Upper lobe of left lung (tissue), 6 donors: ENCODE results near the gene LRP1-AS. TPM values are rescaled to one million over a fixed set of nuclear protein-coding genes. Genes with fewer than 3 reads are reported as not detected.
A peak's percentile ranks its signal among the peaks of the same experiment; 100 is the strongest.

ENCODE experiments used
- ATAC-seq, 2 donors: fragments of 200-7000 bp; cut with Tn5 transposase; one replicate each; pipeline ENCODE4 v1.9.1; 2022; ENCODE audit warnings: mild to moderate bottlenecking in 2 of 2, moderate library complexity in 2 of 2; ENCODE audit not compliant: low FRiP score in 2 of 2
- DNase-seq, 2 donors: peaks; one replicate each; pipeline ENCODE4 v3.0.0-alpha.2; 2019 to 2020
- H3K27ac ChIP-seq, 4 donors: fragments of 200-600 bp; sonication (generic); one replicate each; pipeline ENCODE4 v1.5.1; 2016 to 2019
- H3K27me3 ChIP-seq, 4 donors: fragments of 200-600 bp; sonication (generic); one replicate each; pipeline ENCODE4 v1.5.1; 2017 to 2019
- H3K36me3 ChIP-seq, 4 donors: fragments of 200-600 bp; sonication (generic); one replicate each; pipeline ENCODE4 v1.5.1; 2016 to 2019
- H3K4me1 ChIP-seq, 4 donors: fragments of 200-600 bp; sonication (generic); one replicate each; pipeline ENCODE4 v1.5.1; 2018 to 2019
- H3K4me3 ChIP-seq, 4 donors: fragments of 200-600 bp; sonication (generic); one replicate each; pipeline ENCODE4 v1.5.1; 2017 to 2019; ENCODE audit warnings: mild to moderate bottlenecking in 2 of 4, moderate library complexity in 1 of 4
- H3K9me3 ChIP-seq, 4 donors: fragments of 200-600 bp; sonication (generic); one replicate each; pipeline ENCODE4 v1.5.1; 2018 to 2019
- CTCF ChIP-seq, 6 experiments: fragments of 450-650 bp in 4 of 6; fragments of 200-600 bp in 2 of 6; sonication (generic) in 2 of 6; IDR thresholded peaks; one replicate each; pipeline ENCODE4 v1.5.1; 2016 to 2019; ENCODE audit warnings: antibody characterized with exemption in 6 of 6
- EP300 ChIP-seq, 4 donors: sonication (generic); formaldehyde crosslinking; IDR thresholded peaks; one replicate each; pipeline ENCODE4 v1.5.1; 2017; ENCODE audit warnings: antibody characterized with exemption in 4 of 4, control low read depth in 2 of 4
- POLR2A ChIP-seq, 4 donors: fragments of 450-650 bp; IDR thresholded peaks; one replicate each; pipeline ENCODE4 v1.5.1; 2016 to 2017; ENCODE audit warnings: antibody characterized with exemption in 4 of 4, mild to moderate bottlenecking in 2 of 4
- POLR2AphosphoS5 ChIP-seq, 2 donors: sonication (generic); formaldehyde crosslinking; IDR thresholded peaks; one replicate each; pipeline ENCODE4 v1.5.1; 2017; ENCODE audit warnings: antibody characterized with exemption in 2 of 2
- WGBS, 2 donors: methylation state at CpG; one replicate each; pipeline ENCODE4 v1.1.5; 2017 to 2018; 5-methylcytosine and 5-hydroxymethylcytosine counted together
- total RNA-seq, 6 donors: library from RNA; depleted of rRNA in 4 of 6; stranded (reverse); fragments of >200 nt in 4 of 6; gene quantifications; one replicate each; pipeline versions ENCODE4 v1.1.0 to v1.2.1, GENCODE V29; 2016 to 2021
- donor health status: DM: no; HTN: no; CAD: no; lungs with moderate emphysema.
- donor health status: DM: no; HTN: yes; CAD: no; lungs with severe emphysema.

LRP1-AS gene
- total RNA-seq, 6 donors from 2014 or later, result not detected

GRCh38 chr12:57116580-57117281 is 30.7 kb downstream of the LRP1-AS start:
- Histone ChIP-seq H3K27me3 (no peaks in the 10 kb centered on the region), H3K9me3 (no peaks in the 10 kb centered on the region), H3K36me3 (no peaks in the 10 kb centered on the region), H3K27ac (no peak overlapping the region), H3K4me1 (peaks cover 6 to 9% (median 6%) of the 10 kb centered on the region in 4 donors), H3K4me3 (no peak overlapping the region)
- ATAC-seq, result no peak
- no peak for DNase-seq
- WGBS, 2 donors, result 86% methylated on average over 5 of the region's 5 CpGs
- no peak for TF ChIP-seq POLR2AphosphoS5 (IDR thresholded peaks at IDR 0.05)
- TF ChIP-seq CTCF (IDR thresholded peaks at IDR 0.05), result no peak
- TF ChIP-seq POLR2A (IDR thresholded peaks at IDR 0.05), result no peak
- no peak for TF ChIP-seq EP300 (IDR thresholded peaks at IDR 0.05)

GRCh38 chr12:57112492-57113294 is 34.7 kb downstream of the LRP1-AS start:
- no peaks in the 10 kb centered on the region for H3K9me3 ChIP-seq
- H3K27me3 ChIP-seq, result no peaks in the 10 kb centered on the region
- DNase-seq (no peak), ATAC-seq (peak in 1 of 2 donors; percentile 76)
- 59 to 64% methylated on average over 9 of the region's 9 CpGs for WGBS, 2 donors
- peak overlapping the region; percentile 94 to 100 (median 99) for H3K27ac ChIP-seq
- peaks cover 0 to 12% (median 7%) of the 10 kb centered on the region in 4 donors for H3K36me3 ChIP-seq
- peak overlapping the region in 3 of 4 donors; percentile 67 to 78 (median 67) for H3K4me3 ChIP-seq
- peak in 2 of 6 experiments; percentile 70 to 83 for TF ChIP-seq CTCF (IDR thresholded peaks at IDR 0.05)
- no peak for TF ChIP-seq POLR2A (IDR thresholded peaks at IDR 0.05)
- H3K4me1 ChIP-seq, result peaks cover 27 to 34% (median 31%) of the 10 kb centered on the region in 4 donors

- peak in 1 of 2 donors; percentile 93 for DNase-seq
- H3K36me3 ChIP-seq, result peaks cover 2 to 27% (median 22%) of the 10 kb centered on the region in 4 donors
- TF ChIP-seq EP300 (IDR thresholded peaks at IDR 0.05), result no peak
- peak in 3 of 6 experiments; percentile 18 to 21 (median 20) for TF ChIP-seq CTCF (IDR thresholded peaks at IDR 0.05)
- peak in 1 of 2 donors; percentile 81 for TF ChIP-seq POLR2AphosphoS5 (IDR thresholded peaks at IDR 0.05)
- TF ChIP-seq POLR2A (IDR thresholded peaks at IDR 0.05), result peak; percentile 25 to 84 (median 54)
- H3K27ac ChIP-seq, result peak within 1 kb of the TSS; percentile 94 to 100 (median 99)
- WGBS, 2 donors, result 1 to 5% methylated on average over 9 to 13 of the region's 13 CpGs
- peak within 1 kb of the TSS; percentile 67 to 84 (median 72) for H3K4me3 ChIP-seq
- H3K27me3 ChIP-seq, result no peaks in the 10 kb centered on the region
- H3K9me3 ChIP-seq, result no peaks in the 10 kb centered on the region
- ATAC-seq, result peak; percentile 90 to 92
- peaks cover 31 to 39% (median 35%) of the 10 kb centered on the region in 4 donors for H3K4me1 ChIP-seq
Measured at GRCh38 chr12:57111031-57111734, 36.2 kb downstream of the LRP1-AS start, which contains the start of gene STAT6. STAT6 (minus strand) TSS chr12:57111362; CDS start chr12:57108278, 3,084 bp downstream.

GRCh38 chr12:57110104-57111030 is 37.1 kb downstream of the LRP1-AS start:
- peak; percentile 82 to 91 for DNase-seq

More at GRCh38 chr12:57110104-57111030, 37.1 kb downstream of the LRP1-AS start:
- Histone ChIP-seq H3K4me1 (peaks cover 31 to 39% (median 35%) of the 10 kb centered on the region in 4 donors), H3K9me3 (no peaks in the 10 kb centered on the region), H3K36me3 (peaks cover 10 to 35% (median 30%) of the 10 kb centered on the region in 4 donors), H3K27me3 (no peaks in the 10 kb centered on the region), H3K4me3 (peak overlapping the region; percentile 67 to 84 (median 72)), H3K27ac (peak overlapping the region; percentile 94 to 100 (median 99))
- ATAC-seq, result peak; percentile 1 to 55
- WGBS, 2 donors, result 4 to 7% methylated on average over 9 to 27 of the region's 28 CpGs
- peak in 1 of 6 experiments; percentile 5 for TF ChIP-seq CTCF (IDR thresholded peaks at IDR 0.05)
- peak in 1 of 4 donors; percentile 47 for TF ChIP-seq POLR2A (IDR thresholded peaks at IDR 0.05)
- TF ChIP-seq POLR2AphosphoS5 (IDR thresholded peaks at IDR 0.05), result peak; percentile 34 to 54
- no peak for TF ChIP-seq EP300 (IDR thresholded peaks at IDR 0.05)
